Endodermal cell (in vitro differentiated cells): Measurements from ENCODE around the gene ADGRF5. TPM values are rescaled to one million over a fixed set of nuclear protein-coding genes. Genes with fewer than 3 reads are reported as not detected.

Experiments used
- DNase-seq: peaks from one replicate; pipeline ENCODE4 v3.0.0-alpha.2; 2017
- H3K27ac ChIP-seq: 2 replicates; pipeline ENCODE4 v1.5.1; 2013; ENCODE audit warnings: mild to moderate bottlenecking, low read depth, low read length, moderate library complexity
- H3K27me3 ChIP-seq: 2 replicates; pipeline ENCODE4 v1.6.1; 2013; ENCODE audit warnings: mild to moderate bottlenecking, low read length, moderate library complexity; ENCODE audit not compliant: insufficient read depth, control insufficient read depth, poor library complexity, severe bottlenecking
- H3K36me3 ChIP-seq: 2 replicates; pipeline ENCODE4 v1.7.0; 2013; ENCODE audit warnings: mild to moderate bottlenecking, low read length, moderate library complexity; ENCODE audit not compliant: control insufficient read depth, insufficient read depth
- H3K4me1 ChIP-seq: one replicate; pipeline ENCODE4 v1.7.0; 2013; ENCODE audit warnings: low read length; ENCODE audit not compliant: control insufficient read depth, insufficient read depth
- H3K4me3 ChIP-seq: 2 replicates; pipeline ENCODE4 v1.5.1; 2013; ENCODE audit warnings: mild to moderate bottlenecking, low read length, moderate library complexity
- H3K9ac ChIP-seq: 2 replicates; pipeline ENCODE4 v1.6.1; 2013; ENCODE audit warnings: mild to moderate bottlenecking, low read length, moderate library complexity; ENCODE audit not compliant: poor library complexity, severe bottlenecking; ENCODE audit errors: extremely low read depth
- H3K9me3 ChIP-seq: 2 replicates; pipeline ENCODE4 v1.6.1; 2013; ENCODE audit warnings: mild to moderate bottlenecking, low read length, moderate library complexity; ENCODE audit not compliant: control insufficient read depth
- H3K27ac Mint-ChIP-seq: 2 replicates; pipeline ENCODE4 v1.8.0; 2020; ENCODE audit warnings: mixed read lengths
- H3K27me3 Mint-ChIP-seq: 2 replicates; pipeline ENCODE4 v1.8.0; 2021; ENCODE audit warnings: mild to moderate bottlenecking, mixed read lengths; ENCODE audit not compliant: insufficient read depth
- H3K36me3 Mint-ChIP-seq: 2 replicates; pipeline ENCODE4 v1.8.0; 2020; ENCODE audit warnings: low read depth, mixed read lengths
- H3K4me1 Mint-ChIP-seq: 2 replicates; pipeline ENCODE4 v1.8.0; 2020; ENCODE audit warnings: mixed read lengths
- H3K4me3 Mint-ChIP-seq: 2 replicates; pipeline ENCODE4 v1.8.0; 2020; ENCODE audit warnings: mild to moderate bottlenecking, moderate library complexity, mixed read lengths
- H3K9me3 Mint-ChIP-seq: 2 replicates; pipeline ENCODE4 v1.8.0; 2020; ENCODE audit warnings: mild to moderate bottlenecking, mixed read lengths
- WGBS, 2 experiments: methylation state at CpG; one replicate each; pipeline versions ENCODE4 v1.1.5 to v1.1.7; 2013; ENCODE audit warnings: missing lambda C conversion rate in 2 of 2, mixed read lengths in 1 of 2; ENCODE audit not compliant: insufficient coverage in 1 of 2, insufficient read length in 1 of 2; 5-methylcytosine and 5-hydroxymethylcytosine counted together
- total RNA-seq, 2 donors: library from RNA; stranded (reverse); fragmentation: NEBNext Ultra II Directional in 1 of 2; extraction: Animal tissue kit (Norgen Biotek cat#: 25700) in 1 of 2; gene quantifications; 2 replicates in 1 of 2; 3 replicates in 1 of 2; pipeline ENCODE4 v1.2.1, GENCODE V29; 2021
- TF ChIP-seq, protein P1 (sequence below): fragments of 200-600 bp; sonication (generic); conservative IDR thresholded peaks from 2 replicates; pipeline ENCODE4 v1.5.0; 2021; ENCODE audit warnings: antibody characterized with exemption, mild to moderate bottlenecking

Gene ADGRF5
- total RNA-seq, 2 donors from 2014 or later: not detected

- no peaks in the 10 kb centered on the region for H3K4me1 ChIP-seq
- no peak overlapping the region for H3K4me3 ChIP-seq
- no peaks in the 10 kb centered on the region for H3K36me3 Mint-ChIP-seq
- no peaks in the 10 kb centered on the region for H3K36me3 ChIP-seq
- no peak overlapping the region for H3K9ac ChIP-seq
- no peaks in the 10 kb centered on the region for H3K9me3 Mint-ChIP-seq
- no peak for DNase-seq
- no peaks in the 10 kb centered on the region for H3K9me3 ChIP-seq
- no peaks in the 10 kb centered on the region for H3K4me1 Mint-ChIP-seq
- H3K27me3 ChIP-seq: no peaks in the 10 kb centered on the region
- H3K27me3 Mint-ChIP-seq: peaks cover 1% of the 10 kb centered on the region
- no peak overlapping the region for H3K27ac ChIP-seq
- no peak overlapping the region for H3K27ac Mint-ChIP-seq
- WGBS, 2 experiments: 93 to 95% methylated on average over 9 to 11 of the region's 12 CpGs
- no peak overlapping the region for H3K4me3 Mint-ChIP-seq
- TF ChIP-seq, protein P1, sequence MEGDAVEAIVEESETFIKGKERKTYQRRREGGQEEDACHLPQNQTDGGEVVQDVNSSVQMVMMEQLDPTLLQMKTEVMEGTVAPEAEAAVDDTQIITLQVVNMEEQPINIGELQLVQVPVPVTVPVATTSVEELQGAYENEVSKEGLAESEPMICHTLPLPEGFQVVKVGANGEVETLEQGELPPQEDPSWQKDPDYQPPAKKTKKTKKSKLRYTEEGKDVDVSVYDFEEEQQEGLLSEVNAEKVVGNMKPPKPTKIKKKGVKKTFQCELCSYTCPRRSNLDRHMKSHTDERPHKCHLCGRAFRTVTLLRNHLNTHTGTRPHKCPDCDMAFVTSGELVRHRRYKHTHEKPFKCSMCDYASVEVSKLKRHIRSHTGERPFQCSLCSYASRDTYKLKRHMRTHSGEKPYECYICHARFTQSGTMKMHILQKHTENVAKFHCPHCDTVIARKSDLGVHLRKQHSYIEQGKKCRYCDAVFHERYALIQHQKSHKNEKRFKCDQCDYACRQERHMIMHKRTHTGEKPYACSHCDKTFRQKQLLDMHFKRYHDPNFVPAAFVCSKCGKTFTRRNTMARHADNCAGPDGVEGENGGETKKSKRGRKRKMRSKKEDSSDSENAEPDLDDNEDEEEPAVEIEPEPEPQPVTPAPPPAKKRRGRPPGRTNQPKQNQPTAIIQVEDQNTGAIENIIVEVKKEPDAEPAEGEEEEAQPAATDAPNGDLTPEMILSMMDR: no peak
Measured at GRCh38 chr6:46964716-46965519, 43.2 kb upstream of the ADGRF5 start.

DNA sequence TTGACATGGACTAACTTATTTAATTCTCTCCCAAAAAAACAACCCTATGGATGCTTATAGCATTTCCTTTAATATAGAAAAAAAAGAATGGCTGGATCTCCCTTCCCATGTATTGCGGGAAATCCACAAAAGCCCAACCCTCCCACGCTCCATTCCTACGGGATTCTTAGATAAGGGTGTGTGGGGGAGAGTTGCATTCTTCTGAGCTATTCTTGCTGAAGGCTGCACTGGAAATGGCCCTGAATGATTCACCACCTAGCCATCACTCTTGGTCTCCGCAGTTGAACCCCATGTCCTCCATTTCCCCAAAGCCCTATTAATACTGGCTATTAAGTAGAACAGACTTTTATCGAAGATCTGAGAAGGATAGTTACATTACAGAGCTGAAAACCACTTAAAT lies 41.9 kb upstream of the ADGRF5 start:
- Histone ChIP-seq H3K4me3 (no peak overlapping the region), H3K9me3 (no peaks in the 10 kb centered on the region), H3K9ac (no peak overlapping the region), H3K36me3 (no peaks in the 10 kb centered on the region), H3K27me3 (no peaks in the 10 kb centered on the region), H3K4me1 (no peaks in the 10 kb centered on the region), H3K27ac (no peak overlapping the region)
- Mint-ChIP-seq H3K4me1 (no peaks in the 10 kb centered on the region), H3K9me3 (no peaks in the 10 kb centered on the region), H3K27ac (no peak overlapping the region), H3K4me3 (no peak overlapping the region), H3K27me3 (peaks cover 1% of the 10 kb centered on the region), H3K36me3 (no peaks in the 10 kb centered on the region)
- no peak for DNase-seq
- TF ChIP-seq, protein P1: no peak
- WGBS, 2 experiments: 42 to 77% methylated on average over 2 to 5 of the region's 5 CpGs

GRCh38 chr6:46963039-46963438 lies 41.3 kb upstream of the ADGRF5 start:
- no peaks in the 10 kb centered on the region for H3K4me1 ChIP-seq
- H3K27ac Mint-ChIP-seq: no peak overlapping the region
- H3K27ac ChIP-seq: no peak overlapping the region
- no peaks in the 10 kb centered on the region for H3K36me3 ChIP-seq
- peaks cover 1% of the 10 kb centered on the region for H3K27me3 Mint-ChIP-seq
- H3K4me3 Mint-ChIP-seq: no peak overlapping the region
- H3K9me3 Mint-ChIP-seq: no peaks in the 10 kb centered on the region
- no peaks in the 10 kb centered on the region for H3K4me1 Mint-ChIP-seq
- no peak overlapping the region for H3K9ac ChIP-seq
- DNase-seq: no peak
- no peaks in the 10 kb centered on the region for H3K9me3 ChIP-seq
- H3K27me3 ChIP-seq: no peaks in the 10 kb centered on the region
- H3K36me3 Mint-ChIP-seq: no peaks in the 10 kb centered on the region
- TF ChIP-seq, protein P1: no peak
- H3K4me3 ChIP-seq: no peak overlapping the region
